Left ventricle myocardium inferior (tissue), 1 donor: ENCODE measurements around the gene PLA2R1. TPM values are rescaled to one million over a fixed set of nuclear protein-coding genes. Genes with fewer than 3 reads are reported as not detected.

Experiments used
- DNase-seq: peaks from one replicate; pipeline ENCODE4 v3.0.0-alpha.2; 2020
- H3K27ac ChIP-seq: fragments of 200-600 bp; replicated peaks from 2 replicates; pipeline ENCODE4 v1.8.0; 2021
- H3K27me3 ChIP-seq: fragments of 200-600 bp; 2 replicates; pipeline ENCODE4 v1.8.0; 2021; ENCODE audit warnings: low read depth
- H3K36me3 ChIP-seq: fragments of 200-600 bp; 2 replicates; pipeline ENCODE4 v1.8.0; 2021
- H3K4me1 ChIP-seq: fragments of 200-600 bp; 2 replicates; pipeline ENCODE4 v1.8.0; 2021
- H3K4me3 ChIP-seq: fragments of 200-600 bp; 2 replicates; pipeline ENCODE4 v1.8.0; 2021; ENCODE audit warnings: mild to moderate bottlenecking, moderate library complexity
- H3K9me3 ChIP-seq: fragments of 200-600 bp; replicated peaks from 2 replicates; pipeline ENCODE4 v1.8.0; 2021
- intact Hi-C: fragments of 100-400 bp; cut with micrococcal nuclease; formaldehyde crosslinking; loops from one replicate; pipeline ENCODE4 v1.11.0; 2022
- total RNA-seq: library from RNA; stranded (reverse); fragmentation: NEBNext Ultra II Directional; extraction: Animal tissue kit (Norgen Biotek cat#: 25700); gene quantifications from one replicate; pipeline ENCODE4 v1.2.1, GENCODE V29; 2021
- TF ChIP-seq, protein P1 (sequence below): fragments of 200-600 bp; IDR thresholded peaks from 2 replicates; pipeline ENCODE4 v1.8.0; 2021; ENCODE audit warnings: antibody characterized with exemption, mild to moderate bottlenecking, borderline replicate concordance
- donor health status: DM: no; HTN: yes; CAD: no; lungs with severe emphysema.

PLA2R1 gene
- total RNA-seq, 1 donor from 2014 or later = 2.3 TPM

DNA sequence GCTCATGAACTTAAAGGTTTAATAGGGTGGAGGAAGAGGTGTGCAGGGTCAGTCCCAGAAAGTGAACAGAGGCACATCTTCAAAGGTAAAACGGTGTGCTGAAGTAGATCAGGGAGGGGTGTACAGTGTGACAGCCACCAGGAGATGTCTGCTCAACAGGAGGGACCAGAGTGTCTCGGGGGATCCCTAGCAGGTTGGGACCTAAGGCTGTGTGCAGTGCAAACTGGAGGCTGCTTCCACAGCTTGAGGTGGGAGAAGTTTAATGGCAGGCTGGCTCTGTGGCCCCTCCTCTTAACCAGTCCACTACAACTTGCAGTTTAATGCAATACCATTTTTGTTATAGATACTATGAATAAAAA lies 33.2 kb downstream of the PLA2R1 start:
- Histone ChIP-seq H3K36me3 (no peaks in the 10 kb centered on the region), H3K4me3 (no peak overlapping the region), H3K27ac (no peak overlapping the region), H3K9me3 (no peaks in the 10 kb centered on the region), H3K27me3 (no peaks in the 10 kb centered on the region), H3K4me1 (peaks cover 25% of the 10 kb centered on the region)
- intact Hi-C loops = no loop called here
- TF ChIP-seq, protein P1, sequence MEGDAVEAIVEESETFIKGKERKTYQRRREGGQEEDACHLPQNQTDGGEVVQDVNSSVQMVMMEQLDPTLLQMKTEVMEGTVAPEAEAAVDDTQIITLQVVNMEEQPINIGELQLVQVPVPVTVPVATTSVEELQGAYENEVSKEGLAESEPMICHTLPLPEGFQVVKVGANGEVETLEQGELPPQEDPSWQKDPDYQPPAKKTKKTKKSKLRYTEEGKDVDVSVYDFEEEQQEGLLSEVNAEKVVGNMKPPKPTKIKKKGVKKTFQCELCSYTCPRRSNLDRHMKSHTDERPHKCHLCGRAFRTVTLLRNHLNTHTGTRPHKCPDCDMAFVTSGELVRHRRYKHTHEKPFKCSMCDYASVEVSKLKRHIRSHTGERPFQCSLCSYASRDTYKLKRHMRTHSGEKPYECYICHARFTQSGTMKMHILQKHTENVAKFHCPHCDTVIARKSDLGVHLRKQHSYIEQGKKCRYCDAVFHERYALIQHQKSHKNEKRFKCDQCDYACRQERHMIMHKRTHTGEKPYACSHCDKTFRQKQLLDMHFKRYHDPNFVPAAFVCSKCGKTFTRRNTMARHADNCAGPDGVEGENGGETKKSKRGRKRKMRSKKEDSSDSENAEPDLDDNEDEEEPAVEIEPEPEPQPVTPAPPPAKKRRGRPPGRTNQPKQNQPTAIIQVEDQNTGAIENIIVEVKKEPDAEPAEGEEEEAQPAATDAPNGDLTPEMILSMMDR = no peak
- no peak for DNase-seq

DNA sequence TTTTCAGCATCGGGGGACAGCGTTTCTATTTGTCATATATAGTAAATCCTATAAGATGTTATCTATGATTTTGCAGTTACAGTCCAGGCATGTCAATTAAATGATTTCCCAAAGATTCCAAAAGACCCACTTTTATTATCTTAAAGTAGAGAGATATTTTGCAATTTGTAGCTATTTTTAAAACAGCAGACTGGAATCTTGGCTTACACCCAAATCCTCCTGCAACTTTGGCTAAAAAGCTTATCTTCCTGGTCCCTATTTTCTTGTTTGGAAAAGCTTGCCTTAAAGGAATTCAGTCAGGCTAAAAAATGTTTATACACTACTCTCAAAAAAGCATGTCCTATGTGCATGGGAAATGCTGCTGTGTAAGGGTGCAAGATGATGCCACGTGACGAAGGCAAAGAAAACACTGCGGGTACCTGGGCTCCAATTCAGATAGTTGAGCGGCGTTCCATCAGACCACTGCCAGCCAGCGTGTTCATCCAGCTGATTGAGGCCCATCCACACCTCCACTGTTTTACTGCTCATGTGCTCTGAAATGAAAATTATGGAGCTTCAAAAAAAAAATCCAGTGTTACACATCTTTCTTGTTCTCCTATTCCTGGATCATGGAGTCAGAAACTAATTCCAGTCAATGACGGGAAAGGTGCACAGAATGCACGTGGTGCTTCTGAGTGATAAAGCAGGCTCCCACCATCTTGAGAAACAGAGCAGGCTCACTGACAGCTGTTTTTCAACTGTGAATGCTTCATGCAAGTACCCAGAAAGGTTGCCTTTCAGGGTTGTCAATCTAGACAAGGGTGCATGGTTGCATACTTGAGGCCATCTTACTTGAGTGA lies 33.8 kb downstream of the PLA2R1 start:
- H3K9me3 ChIP-seq = no peaks in the 10 kb centered on the region
- peak overlapping the region; percentile 1 for H3K4me3 ChIP-seq
- no peak for DNase-seq
- no peaks in the 10 kb centered on the region for H3K36me3 ChIP-seq
- TF ChIP-seq, protein P1 = no peak
- H3K27ac ChIP-seq = no peak overlapping the region
- H3K4me1 ChIP-seq = peaks cover 21% of the 10 kb centered on the region
- no peaks in the 10 kb centered on the region for H3K27me3 ChIP-seq
- intact Hi-C loops = no loop called here

DNA sequence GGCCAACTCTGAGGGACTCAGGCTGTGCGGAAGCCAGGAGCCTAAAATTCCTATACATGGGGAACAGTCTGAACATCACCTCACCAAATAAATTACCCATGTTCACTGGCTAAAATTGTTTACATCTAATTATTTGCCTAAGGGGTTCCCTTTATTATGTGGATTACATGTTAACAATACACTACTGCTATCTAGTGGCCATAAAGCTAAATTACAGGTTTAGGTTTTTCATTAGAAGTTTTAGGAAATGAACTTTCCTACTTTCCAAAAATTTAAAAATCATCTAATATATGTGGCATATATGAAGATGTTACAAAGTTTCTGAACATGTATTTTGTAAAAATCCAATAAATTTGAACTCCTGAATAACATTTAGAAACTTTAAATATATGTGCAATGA lies 40.3 kb downstream of the PLA2R1 start:
- Histone ChIP-seq H3K27ac (no peak overlapping the region), H3K36me3 (peaks cover 19% of the 10 kb centered on the region), H3K9me3 (peaks cover 18% of the 10 kb centered on the region), H3K4me1 (peaks cover under 1% of the 10 kb centered on the region), H3K4me3 (no peak overlapping the region), H3K27me3 (no peaks in the 10 kb centered on the region)
- TF ChIP-seq, protein P1 = peak; percentile 19
- intact Hi-C loops = no loop called here
- no peak for DNase-seq

DNA sequence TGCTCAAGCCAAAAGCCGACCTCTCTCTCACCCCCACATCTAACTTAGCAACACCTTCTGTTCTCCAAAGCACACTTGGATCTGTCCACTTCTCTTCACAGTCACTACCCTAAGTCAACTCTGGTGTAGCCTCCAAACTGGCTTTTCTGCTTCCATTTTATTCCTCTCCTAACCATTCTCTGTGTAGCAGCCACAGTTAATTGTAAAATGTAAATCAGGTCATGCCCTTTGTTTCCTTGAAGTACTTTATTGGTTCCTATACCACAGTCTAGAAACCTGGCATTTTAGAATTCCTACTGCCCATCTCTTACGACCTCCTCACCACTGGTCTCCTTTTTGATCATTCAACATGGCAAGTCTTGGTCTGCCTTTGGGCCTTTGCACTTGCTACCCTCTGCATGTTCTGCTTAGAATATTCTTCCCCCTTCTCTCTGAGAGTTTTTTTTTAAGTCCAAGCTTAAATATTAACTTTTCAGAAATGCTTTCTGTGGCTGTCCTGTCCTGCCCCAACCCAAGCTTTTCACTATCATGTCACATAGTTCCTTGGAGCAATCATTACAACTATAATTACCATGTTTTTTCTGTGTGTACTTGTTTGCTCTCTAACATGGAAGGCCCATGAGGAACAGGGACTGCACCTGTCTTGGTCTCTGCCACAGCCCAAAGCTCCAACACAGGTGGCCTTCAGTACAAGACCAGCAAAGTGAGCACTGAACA lies 42.9 kb downstream of the PLA2R1 start:
- Histone ChIP-seq H3K4me3 (no peak overlapping the region), H3K36me3 (peaks cover 19% of the 10 kb centered on the region), H3K4me1 (no peaks in the 10 kb centered on the region), H3K27ac (no peak overlapping the region), H3K9me3 (peaks cover 18% of the 10 kb centered on the region), H3K27me3 (no peaks in the 10 kb centered on the region)
- intact Hi-C loops = no loop called here
- TF ChIP-seq, protein P1 = no peak
- no peak for DNase-seq

DNA sequence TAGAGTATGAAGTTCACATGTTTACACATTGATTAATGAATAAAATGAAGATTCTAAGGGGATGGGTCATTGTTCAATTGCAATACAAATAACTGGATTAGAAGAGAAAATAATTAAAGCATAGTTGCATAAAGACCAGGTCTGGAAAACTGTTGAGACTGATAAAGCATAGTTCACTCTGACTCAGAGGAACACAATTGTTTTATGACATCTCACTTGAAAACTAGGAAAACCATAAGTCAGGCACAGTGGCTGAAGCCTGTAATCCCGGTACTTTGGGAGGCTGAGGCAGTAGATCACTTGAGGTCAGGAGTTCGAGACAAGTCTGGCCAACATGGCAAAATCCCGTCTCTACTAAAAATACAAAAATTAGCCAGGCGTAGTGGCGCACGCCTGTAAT lies 46.7 kb downstream of the PLA2R1 start:
- no peak for DNase-seq
- Histone ChIP-seq H3K36me3 (peaks cover 7% of the 10 kb centered on the region), H3K27ac (no peak overlapping the region), H3K4me1 (peaks cover 6% of the 10 kb centered on the region), H3K4me3 (no peak overlapping the region), H3K27me3 (no peaks in the 10 kb centered on the region), H3K9me3 (no peaks in the 10 kb centered on the region)
- intact Hi-C loops = no loop called here
- TF ChIP-seq, protein P1 = no peak
